HL-60 (cell line): ENCODE results near the gene HNF1B.

Source experiments
- POLR2AphosphoS5 ChIP-seq: IDR thresholded peaks from 2 replicates; pipeline ENCODE4 v1.6.1; 2012; ENCODE audit warnings: low read depth
- TF ChIP-seq, protein P1 (sequence below): IDR thresholded peaks from one replicate; pipeline ENCODE4 v1.5.1; 2011; ENCODE audit warnings: low read length, control low read depth, inconsistent platforms; ENCODE audit not compliant: insufficient read depth
- TF ChIP-seq, protein P2 (sequence below): IDR thresholded peaks from 2 replicates; pipeline ENCODE4 v1.6.1; 2012; ENCODE audit warnings: low read depth; ENCODE audit not compliant: insufficient replicate concordance

- TF ChIP-seq, protein P1, sequence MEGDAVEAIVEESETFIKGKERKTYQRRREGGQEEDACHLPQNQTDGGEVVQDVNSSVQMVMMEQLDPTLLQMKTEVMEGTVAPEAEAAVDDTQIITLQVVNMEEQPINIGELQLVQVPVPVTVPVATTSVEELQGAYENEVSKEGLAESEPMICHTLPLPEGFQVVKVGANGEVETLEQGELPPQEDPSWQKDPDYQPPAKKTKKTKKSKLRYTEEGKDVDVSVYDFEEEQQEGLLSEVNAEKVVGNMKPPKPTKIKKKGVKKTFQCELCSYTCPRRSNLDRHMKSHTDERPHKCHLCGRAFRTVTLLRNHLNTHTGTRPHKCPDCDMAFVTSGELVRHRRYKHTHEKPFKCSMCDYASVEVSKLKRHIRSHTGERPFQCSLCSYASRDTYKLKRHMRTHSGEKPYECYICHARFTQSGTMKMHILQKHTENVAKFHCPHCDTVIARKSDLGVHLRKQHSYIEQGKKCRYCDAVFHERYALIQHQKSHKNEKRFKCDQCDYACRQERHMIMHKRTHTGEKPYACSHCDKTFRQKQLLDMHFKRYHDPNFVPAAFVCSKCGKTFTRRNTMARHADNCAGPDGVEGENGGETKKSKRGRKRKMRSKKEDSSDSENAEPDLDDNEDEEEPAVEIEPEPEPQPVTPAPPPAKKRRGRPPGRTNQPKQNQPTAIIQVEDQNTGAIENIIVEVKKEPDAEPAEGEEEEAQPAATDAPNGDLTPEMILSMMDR: no peak
- no peak for TF ChIP-seq POLR2AphosphoS5
- TF ChIP-seq, protein P2, sequence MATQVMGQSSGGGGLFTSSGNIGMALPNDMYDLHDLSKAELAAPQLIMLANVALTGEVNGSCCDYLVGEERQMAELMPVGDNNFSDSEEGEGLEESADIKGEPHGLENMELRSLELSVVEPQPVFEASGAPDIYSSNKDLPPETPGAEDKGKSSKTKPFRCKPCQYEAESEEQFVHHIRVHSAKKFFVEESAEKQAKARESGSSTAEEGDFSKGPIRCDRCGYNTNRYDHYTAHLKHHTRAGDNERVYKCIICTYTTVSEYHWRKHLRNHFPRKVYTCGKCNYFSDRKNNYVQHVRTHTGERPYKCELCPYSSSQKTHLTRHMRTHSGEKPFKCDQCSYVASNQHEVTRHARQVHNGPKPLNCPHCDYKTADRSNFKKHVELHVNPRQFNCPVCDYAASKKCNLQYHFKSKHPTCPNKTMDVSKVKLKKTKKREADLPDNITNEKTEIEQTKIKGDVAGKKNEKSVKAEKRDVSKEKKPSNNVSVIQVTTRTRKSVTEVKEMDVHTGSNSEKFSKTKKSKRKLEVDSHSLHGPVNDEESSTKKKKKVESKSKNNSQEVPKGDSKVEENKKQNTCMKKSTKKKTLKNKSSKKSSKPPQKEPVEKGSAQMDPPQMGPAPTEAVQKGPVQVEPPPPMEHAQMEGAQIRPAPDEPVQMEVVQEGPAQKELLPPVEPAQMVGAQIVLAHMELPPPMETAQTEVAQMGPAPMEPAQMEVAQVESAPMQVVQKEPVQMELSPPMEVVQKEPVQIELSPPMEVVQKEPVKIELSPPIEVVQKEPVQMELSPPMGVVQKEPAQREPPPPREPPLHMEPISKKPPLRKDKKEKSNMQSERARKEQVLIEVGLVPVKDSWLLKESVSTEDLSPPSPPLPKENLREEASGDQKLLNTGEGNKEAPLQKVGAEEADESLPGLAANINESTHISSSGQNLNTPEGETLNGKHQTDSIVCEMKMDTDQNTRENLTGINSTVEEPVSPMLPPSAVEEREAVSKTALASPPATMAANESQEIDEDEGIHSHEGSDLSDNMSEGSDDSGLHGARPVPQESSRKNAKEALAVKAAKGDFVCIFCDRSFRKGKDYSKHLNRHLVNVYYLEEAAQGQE: no peak
These were observed 42.3 kb downstream of the HNF1B start for GRCh38 chr17:37702598-37702997.
